HepG2 (cell line): ENCODE results near the gene SENP7. TPM values are rescaled to one million over a fixed set of nuclear protein-coding genes. Genes with fewer than 3 reads are reported as not detected.

Source experiments
- HDAC1 ChIP-seq: sonication (generic); formaldehyde crosslinking; IDR thresholded peaks from 2 replicates; pipeline ENCODE4 v1.5.1; 2020; ENCODE audit warnings: mild to moderate bottlenecking, missing genetic modification reagents
- KAT2B ChIP-seq: fragments of 150-350 bp; IDR thresholded peaks from 2 replicates; pipeline ENCODE4 v1.6.1; 2014; ENCODE audit warnings: low read depth, low read length, borderline replicate concordance
- MTA3 ChIP-seq: sonication (generic); formaldehyde crosslinking; IDR thresholded peaks from 2 replicates; pipeline ENCODE4 v1.4.0; 2020; ENCODE audit warnings: missing genetic modification reagents
- NFKB2 ChIP-seq: sonication (generic); formaldehyde crosslinking; IDR thresholded peaks from 2 replicates; pipeline ENCODE4 v1.4.0; 2020; ENCODE audit warnings: missing genetic modification reagents, borderline replicate concordance
- NONO ChIP-seq, 2 experiments: fragments of 450-650 bp in 1 of 2; sonication (generic) in 1 of 2; formaldehyde crosslinking in 1 of 2; IDR thresholded peaks in 1 of 2; conservative IDR thresholded peaks in 1 of 2; 2 replicates each; pipeline versions ENCODE4 v1.6.1 to v1.8.0; 2017 to 2022; ENCODE audit warnings: mild to moderate bottlenecking in 1 of 2, missing genetic modification reagents in 1 of 2, moderate library complexity in 1 of 2
- SAP130 ChIP-seq: IDR thresholded peaks from 2 replicates; pipeline ENCODE4 v1.6.1; 2016; ENCODE audit warnings: low read depth
- ZMYM4 ChIP-seq: sonication (generic); formaldehyde crosslinking; IDR thresholded peaks from 2 replicates; pipeline ENCODE4 v1.8.1; 2023; ENCODE audit warnings: mild to moderate bottlenecking, missing genetic modification reagents
- ZNF20 ChIP-seq: sonication (generic); formaldehyde crosslinking; IDR thresholded peaks from 2 replicates; pipeline ENCODE4 v1.4.0; 2020; ENCODE audit warnings: mild to moderate bottlenecking, moderate library complexity, missing genetic modification reagents
- ZNF225 ChIP-seq: sonication (generic); formaldehyde crosslinking; IDR thresholded peaks from 2 replicates; pipeline ENCODE4 v1.4.0; 2020; ENCODE audit warnings: mild to moderate bottlenecking, missing genetic modification reagents
- ZNF292 ChIP-seq: sonication (generic); formaldehyde crosslinking; IDR thresholded peaks from 2 replicates; pipeline ENCODE4 v1.8.1; 2022; ENCODE audit warnings: mild to moderate bottlenecking, low read depth, missing genetic modification reagents, borderline replicate concordance
- ZNF317 ChIP-seq: sonication (generic); formaldehyde crosslinking; IDR thresholded peaks from 2 replicates; pipeline ENCODE4 v1.5.0; 2020; ENCODE audit warnings: mild to moderate bottlenecking, missing genetic modification reagents
- ZNF7 ChIP-seq: IDR thresholded peaks from 2 replicates; pipeline ENCODE4 v1.6.1; 2016; ENCODE audit warnings: missing biosample characterization, missing genetic modification reagents
- polyA plus RNA-seq, 8 experiments: library from polyadenylated mRNA; depleted of rRNA in 3 of 8; stranded (reverse) in 7 of 8; unstranded in 1 of 8; fragments of >200 nt; fragmentation: Illumina TruSeq in 4 of 8; extraction: Trizol in 4 of 8; gene quantifications; 2 replicates each; pipeline versions ENCODE4 v1.2.1 to v1.2.3, GENCODE V29; 2011 to 2016; ENCODE audit warnings: low read depth in 4 of 8, missing spikeins in 1 of 8, mixed read lengths in 1 of 8; ENCODE audit not compliant: insufficient read depth in 1 of 8
- total RNA-seq, 5 experiments: library from RNA; depleted of rRNA; stranded (reverse); fragments of >200 nt; fragmentation: Illumina TruSeq; extraction: Trizol; gene quantifications; 2 replicates each; pipeline ENCODE4 v1.2.3, GENCODE V29; 2016; ENCODE audit warnings: low read depth in 1 of 5
- TF ChIP-seq, protein P1 (sequence below): sonication (generic); formaldehyde crosslinking; IDR thresholded peaks from 2 replicates; pipeline ENCODE4 v1.4.0; 2020; ENCODE audit warnings: missing genetic modification reagents
- TF ChIP-seq, protein P2 (sequence below): sonication (generic); formaldehyde crosslinking; IDR thresholded peaks from 2 replicates; pipeline ENCODE4 v1.5.1; 2020; ENCODE audit warnings: missing genetic modification reagents, mild to moderate bottlenecking, borderline replicate concordance
- TF ChIP-seq, protein P3 (sequence below): sonication (generic); formaldehyde crosslinking; IDR thresholded peaks from 2 replicates; pipeline ENCODE4 v1.8.0; 2022; ENCODE audit warnings: mild to moderate bottlenecking, missing genetic modification reagents; ENCODE audit not compliant: insufficient replicate concordance
- TF ChIP-seq, protein P4 (sequence below): sonication (generic); formaldehyde crosslinking; conservative IDR thresholded peaks from 2 replicates; pipeline ENCODE4 v1.4.0; 2020; ENCODE audit warnings: mild to moderate bottlenecking, missing genetic modification reagents, moderate library complexity

Gene SENP7
- total and polyA plus RNA-seq, 2 of the 13 experiments (the other 11 are each of a cell fraction or from before 2014, with no cell fraction given): 9.1 to 10.3 TPM

DNA sequence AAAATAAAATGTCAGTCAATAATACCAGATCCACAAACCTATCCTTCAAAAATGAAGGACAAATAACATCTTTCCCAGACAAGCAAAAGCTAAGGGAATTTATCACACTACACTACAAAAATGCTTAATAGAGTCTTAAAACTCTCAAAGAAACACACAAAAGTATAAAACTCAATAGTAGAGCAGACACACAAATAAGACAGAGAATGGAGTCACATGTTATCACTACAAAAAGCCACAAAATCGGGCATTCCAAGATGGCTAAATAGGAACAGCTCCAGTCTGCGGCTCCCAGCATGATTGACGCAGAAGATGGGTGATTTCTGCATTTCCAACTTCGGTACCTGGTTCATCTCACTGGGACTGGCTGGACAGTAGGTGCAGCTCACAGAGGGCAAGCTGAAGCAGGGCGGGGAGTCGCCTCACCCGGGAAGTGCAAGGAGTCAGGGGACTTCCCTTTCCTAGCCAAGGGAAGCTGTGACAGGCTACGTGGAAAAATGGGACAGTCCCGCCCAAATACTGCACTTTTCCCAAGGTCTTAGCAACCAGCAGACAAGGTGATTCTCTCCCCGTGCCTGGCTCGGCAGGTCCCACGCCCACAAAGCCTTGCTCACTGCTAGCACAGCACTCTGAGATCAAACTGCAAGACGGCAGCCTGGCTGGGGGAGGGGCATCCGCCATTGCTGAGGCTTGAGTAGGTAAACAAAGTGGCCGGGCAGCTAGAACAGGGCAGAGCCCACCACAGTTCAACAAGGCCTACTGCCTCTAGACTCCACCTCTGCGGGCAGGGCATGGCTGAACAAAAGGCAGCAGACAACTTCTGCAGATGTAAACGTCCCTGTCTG, 46.3 kb downstream of the SENP7 start (continued):
- TF ChIP-seq, protein P1, sequence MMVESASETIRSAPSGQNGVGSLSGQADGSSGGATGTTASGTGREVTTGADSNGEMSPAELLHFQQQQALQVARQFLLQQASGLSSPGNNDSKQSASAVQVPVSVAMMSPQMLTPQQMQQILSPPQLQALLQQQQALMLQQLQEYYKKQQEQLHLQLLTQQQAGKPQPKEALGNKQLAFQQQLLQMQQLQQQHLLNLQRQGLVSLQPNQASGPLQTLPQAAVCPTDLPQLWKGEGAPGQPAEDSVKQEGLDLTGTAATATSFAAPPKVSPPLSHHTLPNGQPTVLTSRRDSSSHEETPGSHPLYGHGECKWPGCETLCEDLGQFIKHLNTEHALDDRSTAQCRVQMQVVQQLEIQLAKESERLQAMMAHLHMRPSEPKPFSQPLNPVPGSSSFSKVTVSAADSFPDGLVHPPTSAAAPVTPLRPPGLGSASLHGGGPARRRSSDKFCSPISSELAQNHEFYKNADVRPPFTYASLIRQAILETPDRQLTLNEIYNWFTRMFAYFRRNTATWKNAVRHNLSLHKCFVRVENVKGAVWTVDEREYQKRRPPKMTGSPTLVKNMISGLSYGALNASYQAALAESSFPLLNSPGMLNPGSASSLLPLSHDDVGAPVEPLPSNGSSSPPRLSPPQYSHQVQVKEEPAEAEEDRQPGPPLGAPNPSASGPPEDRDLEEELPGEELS (CRISPR knock-in tag): peak; percentile 51; the same call in 1 of the 2 replicates
- TF ChIP-seq KAT2B (no peak), ZMYM4 (CRISPR knock-in tag) (peak; percentile 80), ZNF317 (CRISPR knock-in tag) (0 out of 2 replicates have a peak, but pooled peaks have one; percentile 43), ZNF292 (CRISPR knock-in tag) (peak; percentile 98), MTA3 (CRISPR knock-in tag) (no peak), ZNF7 (no peak), ZNF20 (no peak), NFKB2 (CRISPR knock-in tag) (peak; percentile 72; the same call in 1 of the 2 replicates), HDAC1 (CRISPR knock-in tag) (peak; percentile 53; the same call in 1 of the 2 replicates), ZNF225 (CRISPR knock-in tag) (0 out of 2 replicates have a peak, but pooled peaks have one; percentile 27), NONO (IDR thresholded peaks at IDR 0.05) (no peak), NONO (CRISPR knock-in tag; conservative IDR thresholded peaks at IDR 0.05) (peak; percentile 63; the same call in 1 of the 2 replicates), SAP130 (CRISPR knock-in tag) (0 out of 2 replicates have a peak, but pooled peaks have one; percentile 20)
- TF ChIP-seq, protein P2, sequence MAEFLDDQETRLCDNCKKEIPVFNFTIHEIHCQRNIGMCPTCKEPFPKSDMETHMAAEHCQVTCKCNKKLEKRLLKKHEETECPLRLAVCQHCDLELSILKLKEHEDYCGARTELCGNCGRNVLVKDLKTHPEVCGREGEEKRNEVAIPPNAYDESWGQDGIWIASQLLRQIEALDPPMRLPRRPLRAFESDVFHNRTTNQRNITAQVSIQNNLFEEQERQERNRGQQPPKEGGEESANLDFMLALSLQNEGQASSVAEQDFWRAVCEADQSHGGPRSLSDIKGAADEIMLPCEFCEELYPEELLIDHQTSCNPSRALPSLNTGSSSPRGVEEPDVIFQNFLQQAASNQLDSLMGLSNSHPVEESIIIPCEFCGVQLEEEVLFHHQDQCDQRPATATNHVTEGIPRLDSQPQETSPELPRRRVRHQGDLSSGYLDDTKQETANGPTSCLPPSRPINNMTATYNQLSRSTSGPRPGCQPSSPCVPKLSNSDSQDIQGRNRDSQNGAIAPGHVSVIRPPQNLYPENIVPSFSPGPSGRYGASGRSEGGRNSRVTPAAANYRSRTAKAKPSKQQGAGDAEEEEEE (CRISPR knock-in tag): 0 out of 2 replicates have a peak, but pooled peaks have one; percentile 30
- TF ChIP-seq, protein P3, sequence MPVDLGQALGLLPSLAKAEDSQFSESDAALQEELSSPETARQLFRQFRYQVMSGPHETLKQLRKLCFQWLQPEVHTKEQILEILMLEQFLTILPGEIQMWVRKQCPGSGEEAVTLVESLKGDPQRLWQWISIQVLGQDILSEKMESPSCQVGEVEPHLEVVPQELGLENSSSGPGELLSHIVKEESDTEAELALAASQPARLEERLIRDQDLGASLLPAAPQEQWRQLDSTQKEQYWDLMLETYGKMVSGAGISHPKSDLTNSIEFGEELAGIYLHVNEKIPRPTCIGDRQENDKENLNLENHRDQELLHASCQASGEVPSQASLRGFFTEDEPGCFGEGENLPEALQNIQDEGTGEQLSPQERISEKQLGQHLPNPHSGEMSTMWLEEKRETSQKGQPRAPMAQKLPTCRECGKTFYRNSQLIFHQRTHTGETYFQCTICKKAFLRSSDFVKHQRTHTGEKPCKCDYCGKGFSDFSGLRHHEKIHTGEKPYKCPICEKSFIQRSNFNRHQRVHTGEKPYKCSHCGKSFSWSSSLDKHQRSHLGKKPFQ (CRISPR knock-in tag): peak; percentile 35
- TF ChIP-seq, protein P4, sequence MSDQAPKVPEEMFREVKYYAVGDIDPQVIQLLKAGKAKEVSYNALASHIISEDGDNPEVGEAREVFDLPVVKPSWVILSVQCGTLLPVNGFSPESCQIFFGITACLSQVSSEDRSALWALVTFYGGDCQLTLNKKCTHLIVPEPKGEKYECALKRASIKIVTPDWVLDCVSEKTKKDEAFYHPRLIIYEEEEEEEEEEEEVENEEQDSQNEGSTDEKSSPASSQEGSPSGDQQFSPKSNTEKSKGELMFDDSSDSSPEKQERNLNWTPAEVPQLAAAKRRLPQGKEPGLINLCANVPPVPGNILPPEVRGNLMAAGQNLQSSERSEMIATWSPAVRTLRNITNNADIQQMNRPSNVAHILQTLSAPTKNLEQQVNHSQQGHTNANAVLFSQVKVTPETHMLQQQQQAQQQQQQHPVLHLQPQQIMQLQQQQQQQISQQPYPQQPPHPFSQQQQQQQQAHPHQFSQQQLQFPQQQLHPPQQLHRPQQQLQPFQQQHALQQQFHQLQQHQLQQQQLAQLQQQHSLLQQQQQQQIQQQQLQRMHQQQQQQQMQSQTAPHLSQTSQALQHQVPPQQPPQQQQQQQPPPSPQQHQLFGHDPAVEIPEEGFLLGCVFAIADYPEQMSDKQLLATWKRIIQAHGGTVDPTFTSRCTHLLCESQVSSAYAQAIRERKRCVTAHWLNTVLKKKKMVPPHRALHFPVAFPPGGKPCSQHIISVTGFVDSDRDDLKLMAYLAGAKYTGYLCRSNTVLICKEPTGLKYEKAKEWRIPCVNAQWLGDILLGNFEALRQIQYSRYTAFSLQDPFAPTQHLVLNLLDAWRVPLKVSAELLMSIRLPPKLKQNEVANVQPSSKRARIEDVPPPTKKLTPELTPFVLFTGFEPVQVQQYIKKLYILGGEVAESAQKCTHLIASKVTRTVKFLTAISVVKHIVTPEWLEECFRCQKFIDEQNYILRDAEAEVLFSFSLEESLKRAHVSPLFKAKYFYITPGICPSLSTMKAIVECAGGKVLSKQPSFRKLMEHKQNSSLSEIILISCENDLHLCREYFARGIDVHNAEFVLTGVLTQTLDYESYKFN (CRISPR knock-in tag): peak; percentile 34; the same call in 1 of the 2 replicates
